DOHH2 (cell line): ENCODE measurements around the gene ASPM.

Experiments used
- EZH2phosphoT487 ChIP-seq: fragments of 200-600 bp; sonication (generic); IDR thresholded peaks from 2 replicates; pipeline ENCODE4 v1.6.1; 2017; ENCODE audit warnings: borderline replicate concordance, mild to moderate bottlenecking, antibody characterized with exemption, low read length, moderate library complexity, mixed read lengths
- TF ChIP-seq, protein P1 (sequence below): fragments of 200-600 bp; sonication (generic); IDR thresholded peaks from one replicate; pipeline ENCODE4 v1.5.1; 2014; ENCODE audit warnings: antibody characterized with exemption, mild to moderate bottlenecking, low read depth, low read length; ENCODE audit not compliant: poor library complexity, severe bottlenecking

DNA sequence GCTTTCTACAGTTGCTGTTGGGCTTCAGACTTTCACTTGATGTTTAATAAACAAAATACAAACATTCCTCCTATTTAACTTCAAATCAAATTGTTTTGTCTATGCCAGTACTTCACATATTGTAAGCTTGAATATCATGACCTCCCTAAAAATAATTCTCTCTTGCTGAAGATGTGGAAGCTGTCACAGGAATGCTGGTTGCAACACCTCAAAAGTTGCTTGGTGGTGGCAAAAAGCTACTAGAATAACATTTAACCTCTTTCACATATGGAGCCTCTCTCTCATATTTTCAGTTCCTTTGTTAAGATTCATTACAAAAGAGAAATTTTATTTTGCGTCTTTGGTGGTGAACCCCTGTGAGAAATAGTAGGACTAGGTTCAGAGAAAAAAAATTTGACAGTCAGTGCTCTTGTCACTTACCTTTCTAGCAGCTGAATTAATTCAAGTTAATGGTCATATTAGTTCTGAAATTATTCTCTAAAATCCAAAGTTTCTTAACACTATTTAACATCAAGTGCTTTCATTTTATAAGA, 53.9 kb downstream of the ASPM start:
- TF ChIP-seq, protein P1, sequence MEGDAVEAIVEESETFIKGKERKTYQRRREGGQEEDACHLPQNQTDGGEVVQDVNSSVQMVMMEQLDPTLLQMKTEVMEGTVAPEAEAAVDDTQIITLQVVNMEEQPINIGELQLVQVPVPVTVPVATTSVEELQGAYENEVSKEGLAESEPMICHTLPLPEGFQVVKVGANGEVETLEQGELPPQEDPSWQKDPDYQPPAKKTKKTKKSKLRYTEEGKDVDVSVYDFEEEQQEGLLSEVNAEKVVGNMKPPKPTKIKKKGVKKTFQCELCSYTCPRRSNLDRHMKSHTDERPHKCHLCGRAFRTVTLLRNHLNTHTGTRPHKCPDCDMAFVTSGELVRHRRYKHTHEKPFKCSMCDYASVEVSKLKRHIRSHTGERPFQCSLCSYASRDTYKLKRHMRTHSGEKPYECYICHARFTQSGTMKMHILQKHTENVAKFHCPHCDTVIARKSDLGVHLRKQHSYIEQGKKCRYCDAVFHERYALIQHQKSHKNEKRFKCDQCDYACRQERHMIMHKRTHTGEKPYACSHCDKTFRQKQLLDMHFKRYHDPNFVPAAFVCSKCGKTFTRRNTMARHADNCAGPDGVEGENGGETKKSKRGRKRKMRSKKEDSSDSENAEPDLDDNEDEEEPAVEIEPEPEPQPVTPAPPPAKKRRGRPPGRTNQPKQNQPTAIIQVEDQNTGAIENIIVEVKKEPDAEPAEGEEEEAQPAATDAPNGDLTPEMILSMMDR: no peak
- no peak for TF ChIP-seq EZH2phosphoT487
